BLaER1 treated with 17β-estradiol and CSF1 and Interleukin-3, amounts not matched to agents 10 nM and 100 nM (cell line): ENCODE measurements around the gene CUX1.

Source experiments
- H3K27ac ChIP-seq, 11 experiments: shearing (Covaris generic); formaldehyde crosslinking; 2 replicates each; pipeline ENCODE4 v1.8.1; 2022
- H3K27me3 ChIP-seq, 11 experiments: shearing (Covaris generic); formaldehyde crosslinking; 2 replicates each; pipeline ENCODE4 v1.8.1; 2022
- H3K36me3 ChIP-seq, 11 experiments: shearing (Covaris generic); formaldehyde crosslinking; 2 replicates each; pipeline ENCODE4 v1.8.1; 2022
- H3K4me1 ChIP-seq, 10 experiments: shearing (Covaris generic); formaldehyde crosslinking; 2 replicates each; pipeline ENCODE4 v1.8.1; 2022
- H3K4me2 ChIP-seq, 11 experiments: shearing (Covaris generic); formaldehyde crosslinking; 2 replicates each; pipeline ENCODE4 v1.8.1; 2022
- H3K4me3 ChIP-seq, 10 experiments: shearing (Covaris generic); formaldehyde crosslinking; 2 replicates each; pipeline ENCODE4 v1.8.1; 2022
- H3K9ac ChIP-seq, 11 experiments: shearing (Covaris generic); formaldehyde crosslinking; 2 replicates each; pipeline ENCODE4 v1.8.1; 2022
- H3K9me3 ChIP-seq, 11 experiments: shearing (Covaris generic); formaldehyde crosslinking; replicated peaks in 1 of 11; 2 replicates each; pipeline ENCODE4 v1.8.1; 2022
- H4K20me1 ChIP-seq, 11 experiments: shearing (Covaris generic); formaldehyde crosslinking; 2 replicates each; pipeline ENCODE4 v1.8.1; 2022
- Cebpa-rat ChIP-seq, 11 experiments: shearing (Covaris generic); IDR thresholded peaks; 2 replicates each; pipeline ENCODE4 v1.8.1; 2022

CUX1 gene

GRCh38 chr7:101911800-101912715 is 94.6 kb downstream of the CUX1 start:
- H3K4me2 ChIP-seq, result peak overlapping the region; percentile 36 to 88 (median 80)
- peaks cover 22 to 62% (median 47%) of the 10 kb centered on the region in 11 experiments for H3K36me3 ChIP-seq
- peak in 1 of 11 experiments; percentile 46; a peak in 2 of 22 replicates for TF ChIP-seq Cebpa-rat (IDR thresholded peaks at IDR 0.05)
- H3K27ac ChIP-seq, result peak overlapping the region in 8 of 11 experiments; percentile 52 to 72 (median 60); a peak in 17 of 22 replicates
- no peaks in the 10 kb centered on the region for H3K27me3 ChIP-seq
- H3K9me3 ChIP-seq, result no peaks in the 10 kb centered on the region
- H3K9ac ChIP-seq, result peak overlapping the region in 3 of 11 experiments; percentile 41 to 64 (median 48); a peak in 9 of 22 replicates
- H3K4me3 ChIP-seq, result no peak overlapping the region
- H4K20me1 ChIP-seq, result peaks cover 63 to 96% (median 86%) of the 10 kb centered on the region in 11 experiments; a peak in 21 of 22 replicates
- H3K4me1 ChIP-seq, result peaks cover 30 to 78% (median 63%) of the 10 kb centered on the region in 10 experiments

- Histone ChIP-seq H3K27ac (peak overlapping the region in 9 of 11 experiments; percentile 44 to 72 (median 58); a peak in 16 of 22 replicates), H3K9ac (peak overlapping the region in 7 of 11 experiments; percentile 20 to 64 (median 48); a peak in 10 of 22 replicates), H3K4me3 (no peak overlapping the region), H3K27me3 (no peaks in the 10 kb centered on the region), H3K4me1 (peaks cover 30 to 78% (median 64%) of the 10 kb centered on the region in 10 experiments), H4K20me1 (peaks cover 57 to 96% (median 86%) of the 10 kb centered on the region in 11 experiments; a peak in 21 of 22 replicates), H3K36me3 (peaks cover 28 to 64% (median 54%) of the 10 kb centered on the region in 11 experiments), H3K4me2 (peak overlapping the region; percentile 36 to 88 (median 80)), H3K9me3 (no peaks in the 10 kb centered on the region)
- no peak for TF ChIP-seq Cebpa-rat (IDR thresholded peaks at IDR 0.05)
Measured at GRCh38 chr7:101912716-101913110, 95.3 kb downstream of the CUX1 start.

GRCh38 chr7:101913247-101913721 is 95.9 kb downstream of the CUX1 start:
- Histone ChIP-seq H3K27ac (peak overlapping the region; percentile 9 to 72 (median 54); a peak in 19 of 22 replicates), H3K4me2 (peak overlapping the region; percentile 69 to 88 (median 81)), H4K20me1 (peaks cover 54 to 96% (median 80%) of the 10 kb centered on the region in 11 experiments; a peak in 21 of 22 replicates), H3K4me3 (peak overlapping the region in 1 of 10 experiments; percentile 1; a peak in 2 of 20 replicates), H3K9ac (peak overlapping the region in 10 of 11 experiments; percentile 9 to 64 (median 42); a peak in 15 of 22 replicates), H3K27me3 (no peaks in the 10 kb centered on the region), H3K36me3 (peaks cover 34 to 70% (median 60%) of the 10 kb centered on the region in 11 experiments), H3K4me1 (peaks cover 30 to 78% (median 65%) of the 10 kb centered on the region in 10 experiments), H3K9me3 (no peaks in the 10 kb centered on the region)
- no peak for TF ChIP-seq Cebpa-rat (IDR thresholded peaks at IDR 0.05)

- no peaks in the 10 kb centered on the region for H3K27me3 ChIP-seq
- TF ChIP-seq Cebpa-rat (IDR thresholded peaks at IDR 0.05), result no peak
- peaks cover 30 to 78% (median 68%) of the 10 kb centered on the region in 10 experiments for H3K4me1 ChIP-seq
- no peaks in the 10 kb centered on the region for H3K9me3 ChIP-seq
- H3K9ac ChIP-seq, result peak overlapping the region in 10 of 11 experiments; percentile 9 to 64 (median 42); a peak in 17 of 22 replicates
- peak overlapping the region; percentile 69 to 88 (median 81) for H3K4me2 ChIP-seq
- peak overlapping the region in 1 of 10 experiments; percentile 1; a peak in 1 of 20 replicates for H3K4me3 ChIP-seq
- peaks cover 48 to 96% (median 75%) of the 10 kb centered on the region in 11 experiments; a peak in 21 of 22 replicates for H4K20me1 ChIP-seq
- peak overlapping the region; percentile 9 to 72 (median 54); a peak in 19 of 22 replicates for H3K27ac ChIP-seq
- peaks cover 39 to 72% (median 62%) of the 10 kb centered on the region in 11 experiments for H3K36me3 ChIP-seq
Measured at GRCh38 chr7:101913851-101914250, 96.4 kb downstream of the CUX1 start.

GRCh38 chr7:101915000-101915399 is 97.6 kb downstream of the CUX1 start:
- Histone ChIP-seq H3K9ac (peak overlapping the region in 2 of 11 experiments; percentile 5 to 28; a peak in 2 of 22 replicates), H3K4me1 (peaks cover 30 to 78% (median 68%) of the 10 kb centered on the region in 10 experiments), H4K20me1 (peaks cover 40 to 96% (median 75%) of the 10 kb centered on the region in 11 experiments; a peak in 21 of 22 replicates), H3K27ac (peak overlapping the region in 9 of 11 experiments; percentile 15 to 66 (median 51); a peak in 15 of 22 replicates), H3K4me3 (no peak overlapping the region), H3K4me2 (peak overlapping the region in 10 of 11 experiments; percentile 1 to 51 (median 40); a peak in 12 of 22 replicates), H3K9me3 (no peaks in the 10 kb centered on the region), H3K36me3 (peaks cover 50 to 78% (median 70%) of the 10 kb centered on the region in 11 experiments), H3K27me3 (no peaks in the 10 kb centered on the region)
- no peak for TF ChIP-seq Cebpa-rat (IDR thresholded peaks at IDR 0.05)

- Histone ChIP-seq H3K4me1 (peaks cover 29 to 74% (median 64%) of the 10 kb centered on the region in 10 experiments), H3K9me3 (no peaks in the 10 kb centered on the region), H3K9ac (no peak overlapping the region), H3K4me3 (no peak overlapping the region), H3K36me3 (peaks cover 53 to 78% (median 71%) of the 10 kb centered on the region in 11 experiments), H4K20me1 (peaks cover 29 to 96% (median 72%) of the 10 kb centered on the region in 11 experiments; a peak in 21 of 22 replicates), H3K4me2 (peak overlapping the region in 3 of 11 experiments; percentile 5 to 39 (median 14); a peak in 4 of 22 replicates), H3K27ac (peak overlapping the region in 4 of 11 experiments; percentile 13 to 66 (median 55); a peak in 2 of 22 replicates), H3K27me3 (no peaks in the 10 kb centered on the region)
- TF ChIP-seq Cebpa-rat (IDR thresholded peaks at IDR 0.05), result no peak
Measured at GRCh38 chr7:101916041-101916800, 98.8 kb downstream of the CUX1 start.

- 0 out of 22 replicates have a peak overlapping the region, but pooled peaks of 1 of the 11 experiments have one; percentile 12 for H3K4me2 ChIP-seq
Measured at GRCh38 chr7:101916876-101917275, 99.5 kb downstream of the CUX1 start.

More at GRCh38 chr7:101916876-101917275, 99.5 kb downstream of the CUX1 start:
- TF ChIP-seq Cebpa-rat (IDR thresholded peaks at IDR 0.05), result no peak
- H3K9me3 ChIP-seq, result no peaks in the 10 kb centered on the region
- peaks cover 22 to 96% (median 71%) of the 10 kb centered on the region in 11 experiments; a peak in 21 of 22 replicates for H4K20me1 ChIP-seq
- no peaks in the 10 kb centered on the region for H3K27me3 ChIP-seq
- peaks cover 24 to 70% (median 60%) of the 10 kb centered on the region in 10 experiments for H3K4me1 ChIP-seq
- no peak overlapping the region for H3K4me3 ChIP-seq
- peaks cover 53 to 78% (median 71%) of the 10 kb centered on the region in 11 experiments for H3K36me3 ChIP-seq
- no peak overlapping the region for H3K9ac ChIP-seq
- no peak overlapping the region; a peak in 1 of 22 replicates for H3K27ac ChIP-seq
